Motor neuron (in vitro differentiated cells): ENCODE measurements around the gene SEMA4A. TPM values are rescaled to one million over a fixed set of nuclear protein-coding genes. Genes with fewer than 3 reads are reported as not detected.
A peak's percentile ranks its signal among the peaks of the same experiment; 100 is the strongest.

Source experiments
- ATAC-seq, 8 experiments: fragments of 200-7000 bp; cut with Tn5 transposase; replicated peaks in 6 of 8; 2 replicates each; pipeline ENCODE4 v1.8.0; 2021; ENCODE audit warnings: mild to moderate bottlenecking in 8 of 8, moderate library complexity in 8 of 8
- H3K27ac ChIP-seq, 2 donors: fragments of 250-450 bp; sonication (Bioruptor Pico); 2 replicates each; pipeline ENCODE4 v1.9.0; 2021; ENCODE audit warnings: antibody characterized with exemption in 2 of 2, mild to moderate bottlenecking in 2 of 2, moderate library complexity in 1 of 2
- H3K4me1 ChIP-seq, 2 donors: fragments of 250-450 bp; sonication (Bioruptor Pico); replicated peaks in 1 of 2; 2 replicates each; pipeline ENCODE4 v1.6.1; 2021; ENCODE audit warnings: antibody characterized with exemption in 2 of 2, mild to moderate bottlenecking in 2 of 2, moderate library complexity in 1 of 2
- H3K4me3 ChIP-seq, 5 donors: fragments of 250-450 bp; sonication (Bioruptor Pico); 2 replicates each; pipeline ENCODE4 v1.9.0; 2021; ENCODE audit warnings: antibody characterized with exemption in 5 of 5, mild to moderate bottlenecking in 5 of 5, moderate library complexity in 4 of 5
- WGBS, 10 experiments: fragments of 450-650 bp; shearing (Covaris generic); methylation state at CpG; one replicate each; pipeline ENCODE4 v1.0.0; 2022; 5-methylcytosine and 5-hydroxymethylcytosine counted together
- in situ Hi-C, 9 experiments: fragments of 400-800 bp; cut with MboI; loops; one replicate each; pipeline ENCODE4 v1.15.0; 2021; ENCODE audit warnings: low sequenced_read_pairs in 9 of 9, low pct_unique_long_range_greater_than_20kb in 2 of 9; ENCODE audit not compliant: unreplicated experiment in 9 of 9
- total RNA-seq, 8 experiments: library from RNA; unstranded; fragments of 300-600 nt; gene quantifications; 2 replicates each; pipeline versions ENCODE4 v1.2.3 to v1.2.4, GENCODE V29; 2022

The SEMA4A gene
- total RNA-seq: 1 to 10 TPM in 7 of 8 experiments, under 1 TPM in 1; 0.85 to 6.1 (median 2.7) TPM

DNA sequence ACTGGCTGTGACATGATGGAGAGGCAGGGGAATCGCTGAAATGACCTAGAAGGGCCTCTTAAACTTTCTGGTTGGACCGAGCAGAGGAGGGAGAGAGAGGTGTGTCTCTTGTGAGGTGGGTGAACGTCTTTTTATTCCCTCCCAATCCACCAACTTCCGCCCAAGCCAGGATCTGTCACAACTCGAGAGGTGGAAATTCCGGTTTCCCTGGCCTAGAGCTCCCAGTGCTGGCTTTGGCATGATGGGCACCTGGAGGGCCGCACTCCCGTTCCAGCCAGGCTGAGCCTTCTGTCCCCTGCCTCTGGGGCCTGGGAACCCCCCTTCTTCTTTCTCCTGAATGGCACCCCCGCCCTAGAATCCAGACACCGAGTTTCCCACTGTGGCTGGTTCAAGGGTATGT lies at the start of gene SEMA4A:
Gene SEMA4A, plus strand, starts transcription at position 224 of the 400 bp plus-strand sequence. CDS start 994 bp downstream, outside the sequence.
- 40 to 88% (median 84%) methylated on average over 1 to 7 of the region's 10 CpGs; no CpG with 5 or more reads in 4 of the 10 experiments for WGBS, 10 experiments
- no peak for ATAC-seq
- Histone ChIP-seq H3K27ac (no peak within 1 kb of the TSS), H3K4me3 (no peak within 1 kb of the TSS), H3K4me1 (peaks cover 23 to 24% of the 10 kb centered on the region in 2 donors)
- in situ Hi-C loops: no loop called here

DNA sequence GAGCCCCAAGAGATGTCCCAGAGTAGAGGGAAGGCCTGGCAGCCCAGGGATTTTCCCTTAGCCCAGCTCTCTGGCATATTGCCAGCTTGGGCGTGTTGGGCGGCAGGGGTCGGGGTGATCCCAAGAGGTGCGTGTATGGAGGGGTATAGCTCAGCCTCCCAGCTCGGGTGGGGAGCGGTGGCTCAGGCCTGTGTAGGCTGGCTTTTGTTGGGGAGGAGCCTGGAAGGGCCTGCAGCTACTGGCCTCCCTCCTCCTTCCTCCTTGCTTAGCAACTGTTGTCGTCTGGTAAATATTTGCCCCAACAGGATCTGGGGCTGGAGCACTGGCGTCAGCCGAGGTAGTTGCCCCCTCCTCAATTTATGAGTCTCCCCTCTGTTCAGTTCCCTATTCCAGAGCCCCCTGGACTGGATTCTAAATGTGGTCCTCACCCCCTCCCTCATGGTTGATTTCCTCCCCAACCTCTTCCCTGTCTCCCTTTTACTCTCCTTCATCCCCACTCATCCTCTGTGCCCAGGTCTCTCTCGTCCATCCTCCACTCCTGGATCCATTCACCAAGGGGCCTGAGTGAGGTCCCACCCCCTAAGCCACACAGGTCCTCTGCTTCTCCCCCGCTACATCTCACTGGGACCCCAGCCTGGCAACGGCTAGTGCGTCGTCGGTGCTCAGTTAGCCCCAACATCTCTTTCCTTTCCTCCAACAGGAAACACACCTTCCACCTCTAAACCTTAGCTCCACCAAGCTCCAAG lies 49.1 kb upstream of the SEMA4A start:
- Histone ChIP-seq H3K4me1 (peaks cover 38 to 55% of the 10 kb centered on the region in 2 donors), H3K4me3 (no peak overlapping the region), H3K27ac (peak overlapping the region; percentile 85 to 87)
- 0 to 83% (median 43%) methylated on average over 1 to 10 of the region's 15 CpGs; no CpG with 5 or more reads in 2 of the 10 experiments for WGBS, 10 experiments
- in situ Hi-C loops: no loop called here
- peak; percentile 44 to 74 (median 56) for ATAC-seq

DNA sequence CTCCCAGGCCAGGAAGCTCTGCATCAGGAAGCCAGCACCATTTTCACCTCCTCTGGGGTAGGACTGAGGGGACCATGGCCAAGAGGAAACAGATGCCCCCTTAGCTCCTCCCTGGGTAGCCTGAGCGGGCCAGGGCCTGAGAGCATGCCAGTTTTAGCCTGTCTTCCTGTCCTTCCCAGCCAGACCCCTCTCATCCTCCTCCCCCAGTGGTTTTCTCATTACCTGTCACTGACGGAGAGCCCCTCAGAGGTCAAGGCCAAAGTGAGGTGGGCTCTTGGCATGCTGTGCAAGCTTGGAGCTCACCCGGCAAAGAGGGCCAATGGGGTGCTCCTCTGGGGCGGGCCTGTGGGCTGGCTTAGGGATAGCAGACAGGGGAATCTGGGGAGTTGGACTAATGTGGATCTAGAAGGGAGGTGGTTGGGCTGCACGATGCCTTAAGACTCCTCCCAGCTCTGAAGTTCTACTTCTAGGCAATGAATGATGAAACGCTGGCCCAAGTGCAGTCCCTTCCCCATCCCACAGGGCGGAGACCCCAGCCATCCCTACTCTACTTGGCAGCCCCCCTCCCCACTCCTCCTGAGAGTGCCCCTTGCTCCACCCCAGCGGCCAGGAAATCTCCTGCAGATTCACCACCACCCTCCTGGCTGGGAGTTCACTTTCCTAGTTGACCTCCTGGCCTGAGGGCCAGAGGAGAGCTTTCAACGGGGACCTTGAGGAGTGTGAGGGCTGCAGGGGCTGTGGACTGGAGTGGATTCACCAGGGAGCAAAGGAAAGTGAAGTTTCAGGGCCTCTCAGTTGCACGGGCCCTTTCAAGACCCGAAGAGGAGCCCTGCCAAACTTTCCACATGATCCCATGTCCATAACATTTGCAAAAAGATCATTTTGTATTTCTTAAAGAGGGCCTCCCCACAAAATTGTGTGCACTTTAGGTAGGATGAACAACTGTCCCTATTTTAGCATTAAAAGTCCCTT lies 48.2 kb upstream of the SEMA4A start:
- Histone ChIP-seq H3K27ac (peak overlapping the region; percentile 85 to 87), H3K4me1 (peaks cover 38 to 55% of the 10 kb centered on the region in 2 donors), H3K4me3 (peak overlapping the region in 3 of 5 donors; percentile 24 to 42 (median 33))
- 17 to 87% (median 41%) methylated on average over 1 to 6 of the region's 11 CpGs; no CpG with 5 or more reads in 4 of the 10 experiments for WGBS, 10 experiments
- in situ Hi-C loops: no loop called here
- ATAC-seq: peak in 3 of 8 experiments; percentile 9 to 16 (median 13)

DNA sequence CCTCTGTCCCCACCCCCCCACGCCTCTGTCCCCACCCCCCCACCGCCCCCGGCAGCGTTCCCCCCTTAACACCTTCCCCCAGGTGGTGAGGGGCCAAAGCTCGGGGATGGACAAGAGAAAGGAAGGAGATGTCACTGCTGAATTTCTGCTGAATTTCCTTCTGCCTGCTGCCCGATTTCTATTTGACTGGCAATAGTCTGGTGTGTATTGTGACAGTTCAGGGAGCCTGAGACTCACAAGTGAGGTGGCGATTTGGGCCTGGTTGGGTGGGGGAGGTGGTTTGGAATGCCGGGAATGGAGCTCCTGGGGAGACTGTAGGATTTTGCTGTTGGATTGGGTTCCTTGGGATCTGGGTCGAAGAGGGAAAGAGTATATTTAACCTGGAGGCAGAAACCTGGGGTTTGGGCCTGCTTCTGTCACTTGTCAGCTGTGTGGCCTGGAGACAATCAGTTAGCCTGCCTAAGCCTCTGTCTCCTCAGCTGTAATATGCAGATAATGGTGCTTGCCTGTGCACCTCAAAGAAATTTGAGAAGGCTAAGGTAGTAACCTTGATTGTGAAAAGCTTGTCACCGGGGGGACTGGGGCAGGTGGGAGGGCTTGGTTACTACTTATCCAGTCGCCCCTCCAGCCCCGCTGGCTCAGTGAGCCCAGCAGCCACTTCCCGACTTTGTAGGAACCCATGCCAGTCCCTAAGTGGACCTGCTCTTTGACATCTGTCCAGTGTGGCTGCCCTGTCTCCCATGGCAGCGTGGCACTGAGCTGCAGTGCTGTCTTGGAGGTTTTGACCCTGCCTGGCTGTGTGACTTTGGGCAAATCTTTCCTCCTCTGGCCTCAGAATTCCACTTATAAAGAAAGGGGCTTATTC lies 46.5 kb upstream of the SEMA4A start:
- 0 to 70% (median 44%) methylated on average over 1 to 12 of the region's 14 CpGs; no CpG with 5 or more reads in 3 of the 10 experiments for WGBS, 10 experiments
- Histone ChIP-seq H3K4me1 (peaks cover 38 to 54% of the 10 kb centered on the region in 2 donors), H3K4me3 (peak overlapping the region in 4 of 5 donors; percentile 21 to 42 (median 28)), H3K27ac (peak overlapping the region; percentile 85 to 87)
- in situ Hi-C loops: no loop called here
- peak in 7 of 8 experiments; percentile 1 to 41 (median 28) for ATAC-seq

DNA sequence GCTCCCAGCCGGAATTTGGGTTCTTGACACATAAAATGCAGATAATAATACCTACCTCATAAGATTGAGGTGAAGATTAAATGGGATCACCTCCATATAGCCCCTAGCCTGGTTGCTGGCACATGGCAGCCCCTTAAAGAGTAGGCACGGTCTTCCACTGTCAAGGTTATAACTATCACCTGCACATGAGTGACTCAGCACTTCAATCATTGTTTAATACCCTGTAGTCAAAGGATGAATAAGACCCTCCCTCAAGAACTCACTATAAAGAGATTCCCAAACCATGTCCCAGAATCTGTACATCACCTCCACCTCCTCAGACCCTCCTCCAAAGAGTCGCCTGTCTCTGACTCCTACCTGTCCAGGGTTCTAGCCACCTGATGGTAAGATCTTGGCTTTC lies 45.3 kb upstream of the SEMA4A start:
- in situ Hi-C loops: no loop called here
- Histone ChIP-seq H3K4me3 (no peak overlapping the region), H3K27ac (no peak overlapping the region), H3K4me1 (peaks cover 42 to 46% of the 10 kb centered on the region in 2 donors)
- WGBS, 10 experiments: 90 to 100% (median 97%) methylated on average over 1 to 3 of the region's 3 CpGs; no CpG with 5 or more reads in 4 of the 10 experiments
- no peak for ATAC-seq

DNA sequence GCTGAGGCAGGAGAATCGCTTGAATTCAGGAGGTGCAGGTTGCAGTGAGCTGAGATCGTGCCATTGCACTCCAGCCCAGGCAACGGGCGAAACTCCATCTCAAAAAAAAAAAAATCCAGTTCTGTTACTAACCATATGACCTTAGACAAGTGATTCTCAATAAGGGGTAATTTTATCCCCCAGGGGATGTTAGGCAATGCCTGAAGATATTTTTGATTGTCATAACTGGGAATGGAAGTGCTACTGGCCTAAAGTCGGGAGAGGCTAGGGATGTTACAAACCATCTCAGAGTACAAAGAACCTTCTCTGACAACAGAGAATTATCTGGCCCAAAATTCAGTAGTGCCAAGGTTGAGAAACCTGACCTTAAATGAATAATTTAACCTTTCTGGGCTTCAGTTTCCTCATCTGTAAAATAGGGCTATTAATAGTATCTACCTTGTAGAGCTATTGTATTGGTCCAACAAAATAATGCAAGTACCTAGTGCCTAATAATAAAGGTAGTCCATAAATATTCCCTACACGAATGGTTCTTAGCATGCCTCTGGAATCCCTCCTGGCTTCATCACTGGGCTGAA lies 44.6 kb upstream of the SEMA4A start:
- Histone ChIP-seq H3K4me1 (peaks cover 45 to 46% of the 10 kb centered on the region in 2 donors), H3K4me3 (no peak overlapping the region), H3K27ac (no peak overlapping the region)
- ATAC-seq: no peak
- in situ Hi-C loops: no loop called here
- 57 to 100% (median 94%) methylated on average over 1 to 6 of the region's 6 CpGs; no CpG with 5 or more reads in 1 of the 10 experiments for WGBS, 10 experiments

DNA sequence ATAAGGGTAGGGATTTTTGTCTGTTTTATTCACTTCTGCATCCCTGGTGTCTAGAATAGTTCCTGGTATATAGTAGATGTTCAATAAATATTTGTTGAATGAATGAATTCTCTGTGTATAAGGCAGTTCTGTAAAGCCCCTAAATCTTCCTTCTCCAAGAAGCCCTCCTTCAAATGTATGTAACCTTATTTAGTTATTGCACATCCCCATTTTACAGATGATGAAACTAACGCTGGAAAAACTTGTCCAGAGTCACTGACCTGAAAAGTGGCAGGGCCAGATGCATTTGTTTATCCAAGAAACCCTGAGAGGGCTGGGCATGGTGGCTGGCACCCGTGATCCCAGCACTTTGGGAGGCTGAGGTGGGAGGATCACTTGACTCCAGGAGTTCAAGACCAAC lies 43.1 kb upstream of the SEMA4A start:
- Histone ChIP-seq H3K27ac (no peak overlapping the region), H3K4me3 (no peak overlapping the region), H3K4me1 (peaks cover 43 to 45% of the 10 kb centered on the region in 2 donors)
- no peak for ATAC-seq
- in situ Hi-C loops: no loop called here
- WGBS, 10 experiments: 75 to 100% (median 90%) methylated on average over 2 of the region's 2 CpGs; no CpG with 5 or more reads in 5 of the 10 experiments

DNA sequence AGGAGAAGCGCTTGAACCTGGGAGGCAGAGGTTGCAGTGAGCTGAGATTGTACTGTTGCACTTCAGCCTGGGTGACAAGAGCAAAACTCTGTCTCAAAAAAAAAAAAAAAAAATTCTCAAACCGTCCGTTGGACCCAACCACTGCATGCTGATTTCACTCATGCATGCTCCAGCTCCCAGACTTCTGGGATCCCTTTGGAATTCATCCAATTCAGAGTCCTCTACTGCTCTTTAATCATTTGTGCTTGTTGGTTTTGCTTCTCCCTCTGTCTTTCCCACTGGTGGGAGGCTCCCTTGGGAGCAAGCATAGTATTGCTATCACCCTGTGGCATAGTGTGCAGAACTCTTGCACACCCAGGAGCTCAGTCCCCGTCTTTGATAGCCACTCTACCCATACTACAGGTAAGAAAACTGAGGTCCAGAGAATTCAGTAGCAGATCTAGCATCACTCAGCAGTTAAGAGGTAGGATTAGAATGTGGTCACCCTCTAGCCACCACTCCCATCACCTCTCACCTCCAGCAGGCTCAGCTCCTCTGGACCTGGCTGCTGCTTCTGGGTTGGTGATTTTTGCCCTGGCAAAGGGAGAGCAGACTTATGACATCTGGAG lies 41.9 kb upstream of the SEMA4A start:
- H3K27ac ChIP-seq: no peak overlapping the region

DNA sequence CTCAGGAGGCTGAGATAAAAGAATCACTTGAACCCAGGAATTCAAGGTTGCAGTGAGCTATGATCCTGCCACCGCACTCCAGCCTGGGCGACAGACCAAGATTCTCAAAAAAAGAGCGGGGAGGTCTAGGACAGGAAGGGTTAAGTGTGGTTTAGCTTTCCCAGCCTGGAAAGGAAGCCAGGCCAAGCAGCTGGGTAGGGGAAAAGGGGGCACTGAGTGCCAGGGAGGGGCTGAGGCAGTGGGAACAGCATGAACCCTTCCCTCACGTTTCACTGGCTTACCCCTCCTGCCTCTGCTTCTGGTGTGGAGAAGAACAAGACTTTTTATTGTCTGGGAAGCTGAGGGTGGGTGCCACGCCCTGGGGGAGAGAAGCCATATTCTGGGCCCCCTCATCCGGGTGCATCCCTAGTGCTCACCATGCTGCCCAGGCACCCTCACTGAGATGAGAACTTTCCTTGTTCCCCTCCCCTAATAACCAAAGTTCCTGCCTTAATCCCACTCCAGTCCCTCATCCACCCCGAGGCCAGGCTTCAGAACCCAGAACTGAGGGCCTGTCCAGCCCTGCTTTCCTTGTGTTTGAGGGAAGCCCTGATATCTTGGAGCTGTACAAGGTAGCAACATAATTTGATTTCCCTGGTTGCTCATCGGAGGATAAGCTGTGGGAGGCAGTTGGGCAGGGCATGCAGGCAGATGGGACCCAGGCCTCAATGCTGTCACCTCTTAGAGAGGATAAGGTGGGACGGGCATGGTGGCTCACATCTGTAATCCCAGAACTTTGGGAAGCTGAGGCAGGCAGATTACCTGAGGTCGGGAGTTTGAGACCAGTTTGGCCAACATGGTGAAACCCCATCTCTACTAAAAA lies 40.9 kb upstream of the SEMA4A start:
- peaks cover 27 to 34% of the 10 kb centered on the region in 2 donors for H3K4me1 ChIP-seq
- H3K4me3 ChIP-seq: no peak overlapping the region
- in situ Hi-C loops: no loop called here
- H3K27ac ChIP-seq: no peak overlapping the region
- 40 to 100% (median 82%) methylated on average over 1 to 10 of the region's 10 CpGs; no CpG with 5 or more reads in 1 of the 10 experiments for WGBS, 10 experiments
- no peak for ATAC-seq

More for the DNA sequence above, 41.9 kb upstream of the SEMA4A start:
- in situ Hi-C loops: no loop called here
- Histone ChIP-seq H3K4me1 (peaks cover 36 to 44% of the 10 kb centered on the region in 2 donors), H3K4me3 (no peak overlapping the region)
- no peak for ATAC-seq
- WGBS, 10 experiments: 20 to 100% (median 86%) methylated on average over 1 to 4 of the region's 4 CpGs; no CpG with 5 or more reads in 2 of the 10 experiments

DNA sequence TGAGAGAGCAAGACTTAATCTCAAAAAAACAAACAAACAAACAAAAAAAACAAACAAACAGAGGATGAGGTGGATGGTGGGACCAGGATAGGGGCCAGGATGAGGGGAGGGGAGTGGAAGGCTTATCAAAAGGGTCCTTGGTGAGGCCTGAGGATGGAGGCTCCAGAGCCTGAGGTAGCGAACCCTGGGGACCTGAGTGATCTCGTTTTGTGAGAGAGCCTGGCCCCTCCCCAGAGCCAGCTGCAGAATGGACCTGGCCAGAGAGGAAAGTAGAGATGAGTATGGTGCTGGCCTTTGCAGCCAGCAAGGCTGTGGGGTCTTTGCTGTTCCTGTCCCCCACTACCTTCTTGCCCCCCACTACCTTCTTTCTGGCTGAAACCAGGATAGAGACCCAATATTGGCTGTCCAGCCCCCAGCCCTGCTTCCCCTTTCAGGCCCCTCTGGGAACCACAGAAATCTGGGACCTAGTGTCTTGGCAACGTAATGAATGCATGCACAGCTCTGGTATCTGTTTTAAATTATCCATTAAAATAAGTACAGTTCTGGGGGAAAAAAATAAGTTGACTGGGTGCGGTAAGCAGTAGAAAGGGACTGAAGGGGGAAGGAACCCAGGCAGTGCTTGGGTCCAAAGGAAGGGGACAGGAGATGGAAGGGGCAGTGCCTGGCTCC lies 40.0 kb upstream of the SEMA4A start:
- peak in 5 of 8 experiments; percentile 1 to 9 (median 2) for ATAC-seq
- Histone ChIP-seq H3K4me1 (peaks cover 27 to 34% of the 10 kb centered on the region in 2 donors), H3K27ac (peak overlapping the region in 1 of 2 donors; percentile 24), H3K4me3 (no peak overlapping the region)
- 0 to 64% (median 43%) methylated on average over 1 to 3 of the region's 4 CpGs; no CpG with 5 or more reads in 2 of the 10 experiments for WGBS, 10 experiments
- in situ Hi-C loops: no loop called here
